Glutamatergic neuron (in vitro differentiated cells): ENCODE measurements around the gene OPRL1. TPM values are rescaled to one million over a fixed set of nuclear protein-coding genes. Genes with fewer than 3 reads are reported as not detected.

Experiments used
- DNase-seq: peaks from one replicate; pipeline ENCODE4 v3.0.0; 2022
- H3K27ac Mint-ChIP-seq: one replicate; pipeline ENCODE4 v1.8.0; 2020; ENCODE audit warnings: mild to moderate bottlenecking, mixed read lengths, inconsistent platforms; ENCODE audit not compliant: unreplicated experiment
- H3K27me3 Mint-ChIP-seq: one replicate; pipeline ENCODE4 v1.8.0; 2020; ENCODE audit warnings: mild to moderate bottlenecking, moderate library complexity, mixed read lengths, inconsistent platforms; ENCODE audit not compliant: unreplicated experiment
- H3K36me3 Mint-ChIP-seq: one replicate; pipeline ENCODE4 v1.8.0; 2020; ENCODE audit warnings: mild to moderate bottlenecking, mixed read lengths, inconsistent platforms; ENCODE audit not compliant: unreplicated experiment
- H3K4me1 Mint-ChIP-seq: one replicate; pipeline ENCODE4 v1.8.0; 2020; ENCODE audit warnings: mild to moderate bottlenecking, low read depth, mixed read lengths, inconsistent platforms; ENCODE audit not compliant: unreplicated experiment
- H3K4me3 Mint-ChIP-seq: one replicate; pipeline ENCODE4 v1.8.0; 2020; ENCODE audit warnings: mild to moderate bottlenecking, mixed read lengths, inconsistent platforms; ENCODE audit not compliant: unreplicated experiment
- H3K9me3 Mint-ChIP-seq: one replicate; pipeline ENCODE4 v1.8.0; 2020; ENCODE audit warnings: mild to moderate bottlenecking, moderate library complexity, mixed read lengths, inconsistent platforms; ENCODE audit not compliant: unreplicated experiment
- total RNA-seq: library from RNA; stranded (reverse); fragmentation: NEBNext Ultra II Directional; extraction: Animal tissue kit (Norgen Biotek cat#: 25700); gene quantifications from one replicate; pipeline ENCODE4 v1.2.1, GENCODE V29; 2021; ENCODE audit not compliant: unreplicated experiment
- TF ChIP-seq, protein P1 (sequence below): fragments of 200-600 bp; sonication (generic); IDR thresholded peaks from one replicate; pipeline ENCODE4 v1.5.0; 2021; ENCODE audit not compliant: partially characterized antibody, unreplicated experiment

Gene OPRL1
- total RNA-seq, 1 donor from 2014 or later = 2.9 TPM

DNA sequence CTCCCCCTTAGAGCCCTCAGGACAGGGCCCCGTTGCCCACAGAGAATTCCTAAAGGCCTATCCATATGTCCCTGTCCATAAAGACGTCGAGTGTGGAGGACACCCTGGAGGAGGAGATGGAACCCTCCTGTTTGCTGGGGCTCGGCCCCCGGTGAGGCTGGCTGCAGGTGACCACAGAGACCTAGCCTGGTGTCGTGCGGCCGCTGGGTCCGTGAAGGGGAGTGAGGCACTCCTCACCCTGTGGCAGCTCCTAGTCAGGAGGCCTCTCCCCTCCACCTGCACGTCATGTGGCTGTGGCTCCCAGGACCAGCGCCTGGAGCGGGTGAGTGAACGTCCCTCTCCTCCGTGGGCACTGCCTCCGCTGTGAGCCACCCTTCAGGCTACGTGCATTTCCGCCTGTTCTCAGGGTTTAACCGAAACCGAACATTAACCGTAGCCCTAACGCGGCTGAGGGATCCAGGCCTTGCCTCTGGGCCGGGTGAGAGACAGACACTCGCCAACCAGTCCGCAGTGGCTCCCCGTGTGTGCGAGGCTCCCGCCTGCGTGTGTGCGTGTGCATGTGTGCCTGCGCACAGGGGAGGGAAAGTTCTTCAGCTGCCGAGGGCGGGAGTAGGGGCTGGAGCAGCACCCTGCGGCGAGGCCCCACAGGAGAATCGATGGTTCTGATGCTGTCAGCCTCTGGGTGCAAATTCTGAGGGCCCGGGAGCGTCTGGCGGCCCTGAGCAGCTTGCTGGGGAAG lies 22.8 kb upstream of the OPRL1 start:
- DNase-seq = no peak
- no peak overlapping the region for H3K4me3 Mint-ChIP-seq
- no peak overlapping the region for H3K27ac Mint-ChIP-seq
- H3K4me1 Mint-ChIP-seq = peaks cover 6% of the 10 kb centered on the region
- peaks cover 3% of the 10 kb centered on the region for H3K9me3 Mint-ChIP-seq
- H3K36me3 Mint-ChIP-seq = no peaks in the 10 kb centered on the region
- TF ChIP-seq, protein P1, sequence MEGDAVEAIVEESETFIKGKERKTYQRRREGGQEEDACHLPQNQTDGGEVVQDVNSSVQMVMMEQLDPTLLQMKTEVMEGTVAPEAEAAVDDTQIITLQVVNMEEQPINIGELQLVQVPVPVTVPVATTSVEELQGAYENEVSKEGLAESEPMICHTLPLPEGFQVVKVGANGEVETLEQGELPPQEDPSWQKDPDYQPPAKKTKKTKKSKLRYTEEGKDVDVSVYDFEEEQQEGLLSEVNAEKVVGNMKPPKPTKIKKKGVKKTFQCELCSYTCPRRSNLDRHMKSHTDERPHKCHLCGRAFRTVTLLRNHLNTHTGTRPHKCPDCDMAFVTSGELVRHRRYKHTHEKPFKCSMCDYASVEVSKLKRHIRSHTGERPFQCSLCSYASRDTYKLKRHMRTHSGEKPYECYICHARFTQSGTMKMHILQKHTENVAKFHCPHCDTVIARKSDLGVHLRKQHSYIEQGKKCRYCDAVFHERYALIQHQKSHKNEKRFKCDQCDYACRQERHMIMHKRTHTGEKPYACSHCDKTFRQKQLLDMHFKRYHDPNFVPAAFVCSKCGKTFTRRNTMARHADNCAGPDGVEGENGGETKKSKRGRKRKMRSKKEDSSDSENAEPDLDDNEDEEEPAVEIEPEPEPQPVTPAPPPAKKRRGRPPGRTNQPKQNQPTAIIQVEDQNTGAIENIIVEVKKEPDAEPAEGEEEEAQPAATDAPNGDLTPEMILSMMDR = no peak
- H3K27me3 Mint-ChIP-seq = peaks cover 18% of the 10 kb centered on the region

- no peak overlapping the region for H3K27ac Mint-ChIP-seq
- peaks cover 18% of the 10 kb centered on the region for H3K27me3 Mint-ChIP-seq
- H3K4me3 Mint-ChIP-seq = no peak overlapping the region
- peak; percentile 86 for DNase-seq
- H3K36me3 Mint-ChIP-seq = no peaks in the 10 kb centered on the region
- TF ChIP-seq, protein P1 = peak; percentile 83
- peaks cover 6% of the 10 kb centered on the region for H3K4me1 Mint-ChIP-seq
- H3K9me3 Mint-ChIP-seq = peaks cover 3% of the 10 kb centered on the region
Measured at GRCh38 chr20:64057628-64058498, 22.0 kb upstream of the OPRL1 start.

GRCh38 chr20:64058536-64058935 lies 21.3 kb upstream of the OPRL1 start:
- no peak overlapping the region for H3K4me3 Mint-ChIP-seq
- TF ChIP-seq, protein P1 = no peak
- H3K27ac Mint-ChIP-seq = no peak overlapping the region
- no peaks in the 10 kb centered on the region for H3K36me3 Mint-ChIP-seq
- peaks cover 3% of the 10 kb centered on the region for H3K9me3 Mint-ChIP-seq
- DNase-seq = no peak
- peaks cover 14% of the 10 kb centered on the region for H3K27me3 Mint-ChIP-seq
- H3K4me1 Mint-ChIP-seq = peaks cover 4% of the 10 kb centered on the region

DNA sequence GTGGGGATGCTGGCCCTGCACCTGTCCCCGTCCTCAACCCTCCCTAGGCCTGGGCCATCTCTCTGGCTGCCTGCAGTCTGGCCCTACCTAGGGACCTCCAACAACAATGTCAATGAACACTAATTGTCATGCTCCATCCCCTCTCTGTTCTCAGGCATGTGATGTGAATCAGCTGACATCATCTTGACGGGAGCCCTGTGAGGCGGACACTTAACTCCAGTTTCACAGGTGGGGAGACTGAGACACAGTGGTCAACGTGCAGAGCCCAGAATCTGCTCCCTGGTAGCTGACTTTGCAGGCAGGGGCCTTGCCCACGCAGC lies 17.6 kb upstream of the OPRL1 start:
- TF ChIP-seq, protein P1 = no peak
- peak overlapping the region; percentile 65 for H3K4me3 Mint-ChIP-seq
- H3K36me3 Mint-ChIP-seq = no peaks in the 10 kb centered on the region
- peaks cover 3% of the 10 kb centered on the region for H3K9me3 Mint-ChIP-seq
- peaks cover 5% of the 10 kb centered on the region for H3K27me3 Mint-ChIP-seq
- peaks cover 8% of the 10 kb centered on the region for H3K4me1 Mint-ChIP-seq
- DNase-seq = no peak
- no peak overlapping the region for H3K27ac Mint-ChIP-seq
